Liver (tissue), 10 donors: Measurements from ENCODE around the gene ZFX. TPM values are rescaled to one million over a fixed set of nuclear protein-coding genes. Genes with fewer than 3 reads are reported as not detected.

Experiments used
- DNase-seq: peaks from one replicate; pipeline ENCODE4 v3.0.0-alpha.2; 2017; ENCODE audit warnings: low spot score
- H3K27ac ChIP-seq, 2 donors: one replicate each; pipeline ENCODE4 v1.7.0; 2013; ENCODE audit warnings: inconsistent platforms in 2 of 2, low read length in 2 of 2, control low read depth in 1 of 2, low read depth in 1 of 2, mild to moderate bottlenecking in 1 of 2
- H3K27me3 ChIP-seq, 4 donors: one replicate each; pipeline versions ENCODE4 v1.6.1 to v1.7.0; 2013; ENCODE audit warnings: low read length in 3 of 4, inconsistent platforms in 1 of 4, mild to moderate bottlenecking in 1 of 4, moderate library complexity in 1 of 4; ENCODE audit not compliant: control insufficient read depth in 4 of 4, insufficient read depth in 4 of 4
- H3K36me3 ChIP-seq, 4 donors: one replicate each; pipeline versions ENCODE4 v1.6.1 to v1.7.0; 2013; ENCODE audit warnings: low read length in 3 of 4, mild to moderate bottlenecking in 3 of 4, low read depth in 1 of 4, moderate library complexity in 1 of 4; ENCODE audit not compliant: control insufficient read depth in 4 of 4, insufficient read depth in 3 of 4
- H3K4me1 ChIP-seq, 4 donors: one replicate each; pipeline versions ENCODE4 v1.6.1 to v1.7.0; 2013; ENCODE audit warnings: low read length in 3 of 4, mild to moderate bottlenecking in 3 of 4, moderate library complexity in 1 of 4; ENCODE audit not compliant: control insufficient read depth in 4 of 4, insufficient read depth in 4 of 4
- H3K4me3 ChIP-seq, 3 donors: one replicate each; pipeline versions ENCODE4 v1.6.1 to v1.7.0; 2013; ENCODE audit warnings: low read length in 3 of 3, control low read depth in 1 of 3, low read depth in 1 of 3, mild to moderate bottlenecking in 1 of 3
- H3K9ac ChIP-seq, 2 donors: one replicate each; pipeline ENCODE4 v1.7.0; 2013; ENCODE audit warnings: low read length in 2 of 2, mild to moderate bottlenecking in 2 of 2, moderate library complexity in 2 of 2, control low read depth in 1 of 2, low read depth in 1 of 2
- H3K9me3 ChIP-seq, 4 donors: one replicate each; pipeline versions ENCODE4 v1.6.1 to v1.7.0; 2013; ENCODE audit warnings: low read length in 3 of 4; ENCODE audit not compliant: control insufficient read depth in 4 of 4
- ATF3 ChIP-seq: IDR thresholded peaks from 2 replicates; pipeline ENCODE4 v1.6.1; 2016; ENCODE audit warnings: antibody characterized with exemption
- EGR1 ChIP-seq, 2 donors: IDR thresholded peaks; 2 replicates each; pipeline ENCODE4 v1.6.1; 2016 to 2018; ENCODE audit warnings: antibody characterized with exemption in 2 of 2, low read depth in 2 of 2
- FOXA1 ChIP-seq: IDR thresholded peaks from 2 replicates; pipeline ENCODE4 v1.6.1; 2016; ENCODE audit warnings: antibody characterized with exemption
- FOXA2 ChIP-seq: IDR thresholded peaks from 2 replicates; pipeline ENCODE4 v1.6.1; 2016; ENCODE audit warnings: antibody characterized with exemption
- GABPA ChIP-seq, 2 donors: IDR thresholded peaks in 1 of 2; conservative IDR thresholded peaks in 1 of 2; 2 replicates each; pipeline ENCODE4 v1.6.1; 2016; ENCODE audit warnings: antibody characterized with exemption in 2 of 2, mild to moderate bottlenecking in 1 of 2, moderate library complexity in 1 of 2
- HNF4A ChIP-seq, 2 donors: conservative IDR thresholded peaks; 2 replicates each; pipeline ENCODE4 v1.6.1; 2016; ENCODE audit warnings: antibody characterized with exemption in 2 of 2, mild to moderate bottlenecking in 2 of 2
- HNF4G ChIP-seq: IDR thresholded peaks from 2 replicates; pipeline ENCODE4 v1.6.1; 2016; ENCODE audit warnings: antibody characterized with exemption
- JUND ChIP-seq, 2 donors: IDR thresholded peaks; 2 replicates each; pipeline ENCODE4 v1.6.1; 2016; ENCODE audit warnings: antibody characterized with exemption in 2 of 2
- MAX ChIP-seq: IDR thresholded peaks from 2 replicates; pipeline ENCODE4 v1.6.1; 2016; ENCODE audit warnings: antibody characterized with exemption
- NR2F2 ChIP-seq: IDR thresholded peaks from 2 replicates; pipeline ENCODE4 v1.6.1; 2016; ENCODE audit warnings: antibody characterized with exemption
- RAD21 ChIP-seq, 2 donors: IDR thresholded peaks; 2 replicates each; pipeline ENCODE4 v1.6.1; 2016; ENCODE audit warnings: antibody characterized with exemption in 2 of 2, mild to moderate bottlenecking in 2 of 2
- REST ChIP-seq: IDR thresholded peaks from 2 replicates; pipeline ENCODE4 v1.6.1; 2016; ENCODE audit warnings: antibody characterized with exemption, mild to moderate bottlenecking
- RXRA ChIP-seq, 2 donors: IDR thresholded peaks; 2 replicates each; pipeline ENCODE4 v1.6.1; 2017 to 2018; ENCODE audit warnings: antibody characterized with exemption in 2 of 2, mild to moderate bottlenecking in 1 of 2
- SP1 ChIP-seq: IDR thresholded peaks from 2 replicates; pipeline ENCODE4 v1.6.1; 2018; ENCODE audit warnings: antibody characterized with exemption, mild to moderate bottlenecking
- TAF1 ChIP-seq: conservative IDR thresholded peaks from 2 replicates; pipeline ENCODE4 v1.6.1; 2016; ENCODE audit warnings: antibody characterized with exemption, mild to moderate bottlenecking
- YY1 ChIP-seq: IDR thresholded peaks from 2 replicates; pipeline ENCODE4 v1.6.1; 2016; ENCODE audit warnings: antibody characterized with exemption, mild to moderate bottlenecking
- WGBS: extraction: QIAGEN DNeasy Blood & Tissue Kit; methylation state at CpG from one replicate; pipeline ENCODE4 v1.1.7; 2013; 5-methylcytosine and 5-hydroxymethylcytosine counted together
- polyA plus RNA-seq, 2 donors: library from polyadenylated mRNA; stranded (reverse) in 1 of 2; unstranded in 1 of 2; fragments of 200-250 nt in 1 of 2; fragments of >200 nt in 1 of 2; fragmentation: Nextera tagmentation in 1 of 2; extraction: Ambion mirVana in 1 of 2; gene quantifications; one replicate each; pipeline versions ENCODE4 v1.2.1 to v1.2.3, GENCODE V29; 2013 to 2015
- small RNA-seq: library from RNA; depleted of rRNA; stranded (forward); fragments of <200 nt; gene quantifications from one replicate; pipeline ENCODE3, GENCODE V24; 2014
- total RNA-seq, 2 donors: library from RNA; depleted of rRNA; stranded (reverse); fragments of >200 nt; gene quantifications; one replicate each; pipeline ENCODE4 v1.2.3, GENCODE V29; 2014
- TF ChIP-seq, protein P1 (sequence below): fragments of 150-350 bp; IDR thresholded peaks from 2 replicates; pipeline ENCODE4 v1.5.1; 2017; ENCODE audit warnings: improper control_type of control experiment, low read depth, low read length; ENCODE audit not compliant: missing input control
- TF ChIP-seq, protein P2 (sequence below): IDR thresholded peaks from 2 replicates; pipeline ENCODE4 v1.6.1; 2016; ENCODE audit warnings: antibody characterized with exemption
- donor health status: healthy.
- donor health status: healthy.
- donor health status: healthy.
- donor health status: healthy.
- donor health status: healthy.

Gene ZFX
- total and polyA plus RNA-seq, 4 donors = 3.8 to 50.0 (median 19.0) TPM

GRCh38 chrX:24264383-24264782, 114.9 kb downstream of the ZFX start:
- no peaks in the 10 kb centered on the region for H3K36me3 ChIP-seq

More at GRCh38 chrX:24264383-24264782, 114.9 kb downstream of the ZFX start:
- H3K9ac ChIP-seq = no peak overlapping the region
- no peak overlapping the region for H3K27ac ChIP-seq
- no peak overlapping the region for H3K4me3 ChIP-seq
- H3K27me3 ChIP-seq = peaks cover 0 to 4% (median 0%) of the 10 kb centered on the region in 4 donors
- 92% methylated on average over 6 of the region's 6 CpGs for WGBS
- no peak for TF ChIP-seq RAD21 (IDR thresholded peaks at IDR 0.05)
- no peak for TF ChIP-seq RXRA (IDR thresholded peaks at IDR 0.05)
- no peak for TF ChIP-seq EGR1 (IDR thresholded peaks at IDR 0.05; ENCODE audit: low read depth in 2 of 2)
- no peak for TF ChIP-seq JUND (IDR thresholded peaks at IDR 0.05)
- TF ChIP-seq SP1 = no peak
- no peak for TF ChIP-seq TAF1
- TF ChIP-seq REST = no peak
- TF ChIP-seq FOXA1 = no peak
- no peak for TF ChIP-seq HNF4G
- no peak for TF ChIP-seq GABPA (IDR thresholded peaks at IDR 0.05 in 1 of 2, conservative IDR thresholded peaks at IDR 0.05 in 1 of 2)
- TF ChIP-seq MAX = no peak
- TF ChIP-seq, protein P1, sequence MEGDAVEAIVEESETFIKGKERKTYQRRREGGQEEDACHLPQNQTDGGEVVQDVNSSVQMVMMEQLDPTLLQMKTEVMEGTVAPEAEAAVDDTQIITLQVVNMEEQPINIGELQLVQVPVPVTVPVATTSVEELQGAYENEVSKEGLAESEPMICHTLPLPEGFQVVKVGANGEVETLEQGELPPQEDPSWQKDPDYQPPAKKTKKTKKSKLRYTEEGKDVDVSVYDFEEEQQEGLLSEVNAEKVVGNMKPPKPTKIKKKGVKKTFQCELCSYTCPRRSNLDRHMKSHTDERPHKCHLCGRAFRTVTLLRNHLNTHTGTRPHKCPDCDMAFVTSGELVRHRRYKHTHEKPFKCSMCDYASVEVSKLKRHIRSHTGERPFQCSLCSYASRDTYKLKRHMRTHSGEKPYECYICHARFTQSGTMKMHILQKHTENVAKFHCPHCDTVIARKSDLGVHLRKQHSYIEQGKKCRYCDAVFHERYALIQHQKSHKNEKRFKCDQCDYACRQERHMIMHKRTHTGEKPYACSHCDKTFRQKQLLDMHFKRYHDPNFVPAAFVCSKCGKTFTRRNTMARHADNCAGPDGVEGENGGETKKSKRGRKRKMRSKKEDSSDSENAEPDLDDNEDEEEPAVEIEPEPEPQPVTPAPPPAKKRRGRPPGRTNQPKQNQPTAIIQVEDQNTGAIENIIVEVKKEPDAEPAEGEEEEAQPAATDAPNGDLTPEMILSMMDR = no peak
- TF ChIP-seq, protein P2, sequence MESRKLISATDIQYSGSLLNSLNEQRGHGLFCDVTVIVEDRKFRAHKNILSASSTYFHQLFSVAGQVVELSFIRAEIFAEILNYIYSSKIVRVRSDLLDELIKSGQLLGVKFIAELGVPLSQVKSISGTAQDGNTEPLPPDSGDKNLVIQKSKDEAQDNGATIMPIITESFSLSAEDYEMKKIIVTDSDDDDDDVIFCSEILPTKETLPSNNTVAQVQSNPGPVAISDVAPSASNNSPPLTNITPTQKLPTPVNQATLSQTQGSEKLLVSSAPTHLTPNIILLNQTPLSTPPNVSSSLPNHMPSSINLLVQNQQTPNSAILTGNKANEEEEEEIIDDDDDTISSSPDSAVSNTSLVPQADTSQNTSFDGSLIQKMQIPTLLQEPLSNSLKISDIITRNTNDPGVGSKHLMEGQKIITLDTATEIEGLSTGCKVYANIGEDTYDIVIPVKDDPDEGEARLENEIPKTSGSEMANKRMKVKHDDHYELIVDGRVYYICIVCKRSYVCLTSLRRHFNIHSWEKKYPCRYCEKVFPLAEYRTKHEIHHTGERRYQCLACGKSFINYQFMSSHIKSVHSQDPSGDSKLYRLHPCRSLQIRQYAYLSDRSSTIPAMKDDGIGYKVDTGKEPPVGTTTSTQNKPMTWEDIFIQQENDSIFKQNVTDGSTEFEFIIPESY = no peak
- TF ChIP-seq YY1 = no peak
- TF ChIP-seq FOXA2 = no peak
- TF ChIP-seq ATF3 = no peak
- TF ChIP-seq HNF4A (conservative IDR thresholded peaks at IDR 0.05) = no peak
- no peak for TF ChIP-seq NR2F2
- DNase-seq = no peak
- H3K9me3 ChIP-seq = no peaks in the 10 kb centered on the region
- peaks cover 0 to 7% (median 3%) of the 10 kb centered on the region in 4 donors for H3K4me1 ChIP-seq

Small RNAs within 50 kb of the gene (small RNA-seq; reads per million reads assigned to genes)
- gene RF00263 = not detected

Other genes with a start within 250 kb of the ZFX start
- gene APOO, start 241.8 kb upstream of the ZFX start, total RNA-seq = 1 to 10 TPM; 5.4 TPM
- 10 to 100 TPM; 12.1 to 18.0 TPM for gene APOO, start 241.8 kb upstream of the ZFX start, polyA plus RNA-seq
- under 1 TPM; 0.05 to 0.17 TPM for gene CXorf58, start 241.7 kb upstream of the ZFX start, total RNA-seq
- not detected for gene CXorf58, start 241.7 kb upstream of the ZFX start, polyA plus RNA-seq
- 10 to 100 TPM; 10.1 to 10.6 TPM for gene KLHL15, start 122.5 kb upstream of the ZFX start, total RNA-seq
- 1 to 10 TPM; 1.4 to 2.0 TPM for gene KLHL15, start 122.5 kb upstream of the ZFX start, polyA plus RNA-seq
- 10 to 100 TPM; 62.5 to 98.0 TPM for gene EIF2S3, start 94.8 kb upstream of the ZFX start, total RNA-seq
- 10 to 100 TPM; 24.9 to 32.4 TPM for gene EIF2S3, start 94.8 kb upstream of the ZFX start, polyA plus RNA-seq
- not detected for gene SUPT20HL2, start 164.3 kb downstream of the ZFX start, total RNA-seq
- gene SUPT20HL2, start 164.3 kb downstream of the ZFX start, polyA plus RNA-seq = not detected
- not detected for gene SUPT20HL1, start 210.9 kb downstream of the ZFX start, total RNA-seq
- not detected for gene SUPT20HL1, start 210.9 kb downstream of the ZFX start, polyA plus RNA-seq